GM18873 (cell line): ENCODE measurements around the gene SLC25A48.
"Not testable (repeated sequence)": the region's sequence is repeated elsewhere in the genome, so short reads cannot be mapped to it uniquely, and the experiment has no call there.

Experiments
- ATAC-seq: cut with Tn5 transposase; IDR thresholded peaks from one replicate; pipeline ENCODE4 v1.9.1; 2021; ENCODE audit warnings: mild to moderate bottlenecking, moderate library complexity, moderate number of reproducible peaks; ENCODE audit not compliant: unreplicated experiment, low FRiP score

Gene SLC25A48

DNA sequence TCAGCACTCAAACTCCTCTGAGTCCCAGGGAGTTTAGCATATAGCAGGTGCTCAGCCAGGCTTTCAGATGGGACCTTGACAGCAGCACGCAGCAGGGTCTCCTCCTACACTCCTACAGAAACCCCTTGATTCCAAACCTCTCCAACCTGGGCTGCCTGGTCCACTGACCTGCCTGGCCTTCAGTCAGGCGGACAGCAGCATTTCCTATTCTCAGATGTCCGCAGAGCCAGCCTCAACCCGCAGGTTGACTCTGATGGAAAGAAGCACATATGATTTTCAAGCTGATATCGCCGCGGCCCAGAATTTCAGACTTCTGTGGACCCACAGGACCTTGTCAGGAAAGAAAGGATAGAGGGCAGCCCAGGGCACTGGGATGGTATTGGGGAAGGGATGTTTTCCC is 5.3 kb upstream of the SLC25A48 start:
- no peak for ATAC-seq

DNA sequence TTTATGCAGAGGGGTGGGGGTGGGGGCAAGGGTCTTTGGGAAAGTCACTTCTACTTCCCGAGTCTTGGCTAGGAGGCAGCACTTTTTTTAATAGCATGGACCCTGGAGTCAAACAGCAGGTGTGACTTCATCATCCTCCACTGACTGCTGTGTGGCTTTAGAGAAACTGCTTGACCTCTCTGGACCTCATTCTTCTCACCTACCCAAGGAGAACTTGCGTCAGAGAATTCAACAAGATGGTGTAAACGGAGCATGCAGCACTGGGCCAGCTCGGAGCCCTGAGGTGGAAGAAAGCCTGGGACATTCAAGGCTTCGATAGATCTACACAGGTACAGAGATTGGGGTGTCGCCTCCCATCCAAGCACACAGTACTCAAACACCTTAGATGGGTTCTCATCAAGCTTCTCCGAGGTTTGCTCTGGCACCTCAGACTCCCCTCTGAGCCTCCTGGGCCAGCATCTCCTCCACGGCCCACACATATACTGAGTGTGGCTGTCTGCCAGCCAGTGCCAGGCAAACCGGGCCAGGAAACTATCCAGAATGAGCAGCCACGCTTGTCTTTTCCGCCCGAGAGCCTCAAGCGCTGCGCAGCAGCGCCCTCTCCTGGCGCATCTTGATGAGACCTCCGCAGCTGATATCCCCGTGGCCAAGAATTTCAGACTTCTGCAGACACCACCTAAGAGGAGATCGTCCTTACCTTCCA is 4.6 kb upstream of the SLC25A48 start:
- no peak for ATAC-seq

- ATAC-seq: no peak
Observed at GRCh38 chr5:135830384-135830700, 4.1 kb upstream of the SLC25A48 start.

DNA sequence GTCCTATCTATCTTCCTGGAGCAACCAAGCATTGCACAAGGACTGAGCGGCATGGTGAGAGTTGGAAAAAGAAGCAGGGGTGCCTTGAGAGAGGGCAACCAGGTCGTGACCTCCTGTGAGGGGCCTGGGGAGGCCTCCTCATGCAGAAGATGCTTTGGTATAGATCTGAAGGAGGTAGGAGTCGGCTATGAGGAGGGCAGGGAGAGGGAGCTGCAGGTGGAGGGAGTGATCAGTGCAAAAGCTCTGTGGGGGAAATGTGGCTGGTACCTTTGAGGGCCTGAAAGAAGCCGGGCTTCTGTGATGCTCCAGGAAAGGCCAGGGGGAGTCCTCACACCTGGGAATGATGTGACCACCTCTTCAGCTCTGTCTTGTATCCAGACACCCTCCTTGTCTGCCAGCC is 3.6 kb upstream of the SLC25A48 start:
- ATAC-seq: no peak

GRCh38 chr5:135831439-135831838 is 3.0 kb upstream of the SLC25A48 start:
- ATAC-seq: no peak

- no peak for ATAC-seq
Observed at GRCh38 chr5:135831851-135832555, 2.5 kb upstream of the SLC25A48 start.

GRCh38 chr5:135832941-135833920 is 1.2 kb upstream of the SLC25A48 start:
- no peak for ATAC-seq

GRCh38 chr5:135833961-135834638 is 363 bp upstream of the SLC25A48 start:
- no peak for ATAC-seq

- ATAC-seq: no peak
Observed at GRCh38 chr5:135835766-135836165, 1.3 kb downstream of the SLC25A48 start.

DNA sequence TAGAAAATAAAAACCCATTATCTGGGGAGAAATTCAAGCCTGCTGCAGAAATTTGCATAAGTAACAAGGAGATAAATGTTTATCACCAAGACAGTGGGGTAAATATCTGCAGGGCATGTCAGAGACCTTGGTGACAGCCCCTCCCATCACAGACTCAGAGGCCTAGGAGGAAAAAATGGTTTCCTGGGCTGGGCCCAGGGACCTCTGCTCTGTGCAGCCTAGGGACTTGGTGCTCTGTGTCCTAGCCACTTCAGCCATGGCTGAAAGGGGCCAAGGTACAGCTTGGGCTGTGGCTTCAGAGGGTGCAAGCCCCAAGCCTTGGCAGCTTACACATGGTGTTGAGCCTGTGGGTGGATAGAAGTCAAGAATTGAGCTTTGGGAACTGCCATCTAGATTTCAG is 3.9 kb downstream of the SLC25A48 start:
- ATAC-seq: not testable (repeated sequence)

DNA sequence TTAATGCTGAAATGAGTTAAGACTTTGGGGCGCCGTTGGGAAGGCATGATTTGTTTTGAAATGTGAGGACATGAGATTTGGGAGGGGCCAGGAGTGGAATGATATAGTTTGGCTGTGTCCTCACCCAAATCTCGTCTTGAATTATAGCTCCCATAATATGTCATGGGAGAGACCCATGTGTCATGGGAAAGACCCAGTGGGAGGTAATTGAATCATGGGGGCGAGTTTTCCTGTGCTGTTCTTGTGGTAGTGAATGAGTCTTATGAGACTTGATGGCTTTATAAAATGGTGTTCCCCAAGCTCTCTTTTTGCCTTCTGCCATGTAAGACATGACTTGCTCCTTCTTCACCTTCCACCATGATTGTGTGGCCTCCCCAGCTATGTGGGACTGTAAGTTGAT is 5.1 kb downstream of the SLC25A48 start:
- no peak for ATAC-seq

DNA sequence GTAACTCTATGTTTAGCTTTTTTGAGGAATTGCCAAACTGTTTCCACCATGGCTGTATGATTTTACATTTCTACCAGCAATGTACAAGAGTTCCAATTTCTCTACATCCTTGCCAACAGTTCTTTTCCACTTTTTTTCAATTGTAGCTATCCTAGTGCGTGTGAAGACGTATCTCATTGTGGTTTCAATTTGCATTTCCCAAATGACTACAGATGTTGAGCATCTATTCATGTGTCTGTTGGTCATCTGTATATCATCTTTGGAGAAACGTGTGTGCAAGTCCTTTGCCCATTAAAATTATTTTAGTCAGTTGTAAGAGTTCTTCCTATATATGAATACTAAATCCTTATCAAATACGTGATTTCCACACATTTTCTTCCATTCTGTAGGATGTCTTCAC is 6.5 kb downstream of the SLC25A48 start:
- no peak for ATAC-seq

DNA sequence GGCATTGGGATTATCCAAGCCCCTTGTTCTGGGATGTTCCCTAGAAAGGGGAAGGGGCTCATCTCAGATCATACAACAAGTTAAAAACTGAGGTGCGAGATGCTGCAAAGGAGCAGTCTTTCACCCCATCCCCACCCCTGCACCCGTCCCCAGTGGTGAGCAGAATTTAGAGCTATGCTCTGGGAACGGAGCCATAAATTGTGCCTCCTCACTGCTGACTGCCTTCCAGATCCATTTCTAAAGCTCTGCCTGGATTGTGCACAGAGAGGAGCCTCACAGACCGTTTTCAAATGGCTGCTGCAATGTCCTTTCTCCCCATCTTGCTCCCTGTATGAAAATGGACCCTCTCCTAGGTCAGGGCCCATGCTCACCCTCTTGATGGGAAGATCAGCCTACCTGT is 8.3 kb downstream of the SLC25A48 start:
- no peak for ATAC-seq

- ATAC-seq: no peak
Observed at GRCh38 chr5:135843571-135844337, 9.3 kb downstream of the SLC25A48 start.

DNA sequence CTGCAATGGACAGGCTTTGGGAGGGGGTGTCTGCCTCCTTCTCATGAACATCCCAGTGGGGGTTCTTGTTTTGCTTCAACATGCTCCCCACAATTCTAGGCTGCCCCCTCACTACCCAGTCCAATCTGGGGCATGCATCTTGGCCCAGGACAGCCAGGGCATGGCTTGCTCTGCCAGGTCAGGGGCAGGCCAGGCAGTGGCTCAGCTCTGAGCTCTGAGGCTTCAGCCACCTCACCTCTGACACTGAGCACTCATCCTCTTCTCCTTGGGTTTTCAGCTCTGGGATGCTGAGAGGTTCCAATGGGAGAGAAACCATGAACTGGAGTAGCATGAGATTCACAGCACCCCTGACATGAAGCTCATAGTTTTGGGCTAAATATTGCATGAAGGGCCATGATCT is 11.8 kb downstream of the SLC25A48 start:
- ATAC-seq: no peak

GRCh38 chr5:135847976-135848375 is 13.5 kb downstream of the SLC25A48 start:
- ATAC-seq: no peak

DNA sequence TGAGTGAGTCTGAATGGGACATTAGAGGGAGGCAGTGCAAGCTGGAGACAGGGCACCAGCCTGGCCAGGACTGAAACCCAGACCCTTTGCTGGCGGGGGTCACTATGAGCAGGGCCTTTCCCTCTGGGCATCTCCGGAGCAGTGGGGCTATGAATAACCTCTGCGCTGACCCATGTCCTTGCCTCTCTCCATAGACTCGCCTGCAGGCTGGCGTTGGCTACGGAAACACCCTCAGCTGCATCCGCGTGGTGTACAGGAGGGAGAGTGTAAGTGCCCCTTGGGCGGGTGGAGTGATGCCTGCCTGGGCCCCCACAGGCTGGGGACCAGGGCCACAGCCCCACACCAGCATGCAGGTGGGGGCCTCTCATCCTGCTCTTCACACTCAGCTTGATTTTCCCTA is 15.8 kb downstream of the SLC25A48 start:
- no peak for ATAC-seq

- ATAC-seq: no peak
Observed at GRCh38 chr5:135850671-135851070, 16.2 kb downstream of the SLC25A48 start.

- ATAC-seq: no peak
Observed at GRCh38 chr5:135851186-135851914, 16.9 kb downstream of the SLC25A48 start.
